GM18502 (cell line): Measurements from ENCODE around the gene MSMB.

Source experiments
- ATAC-seq: cut with Tn5 transposase; IDR thresholded peaks from one replicate; pipeline ENCODE4 v1.9.1; 2021; ENCODE audit warnings: mild to moderate bottlenecking; ENCODE audit not compliant: unreplicated experiment, poor library complexity

MSMB gene

DNA sequence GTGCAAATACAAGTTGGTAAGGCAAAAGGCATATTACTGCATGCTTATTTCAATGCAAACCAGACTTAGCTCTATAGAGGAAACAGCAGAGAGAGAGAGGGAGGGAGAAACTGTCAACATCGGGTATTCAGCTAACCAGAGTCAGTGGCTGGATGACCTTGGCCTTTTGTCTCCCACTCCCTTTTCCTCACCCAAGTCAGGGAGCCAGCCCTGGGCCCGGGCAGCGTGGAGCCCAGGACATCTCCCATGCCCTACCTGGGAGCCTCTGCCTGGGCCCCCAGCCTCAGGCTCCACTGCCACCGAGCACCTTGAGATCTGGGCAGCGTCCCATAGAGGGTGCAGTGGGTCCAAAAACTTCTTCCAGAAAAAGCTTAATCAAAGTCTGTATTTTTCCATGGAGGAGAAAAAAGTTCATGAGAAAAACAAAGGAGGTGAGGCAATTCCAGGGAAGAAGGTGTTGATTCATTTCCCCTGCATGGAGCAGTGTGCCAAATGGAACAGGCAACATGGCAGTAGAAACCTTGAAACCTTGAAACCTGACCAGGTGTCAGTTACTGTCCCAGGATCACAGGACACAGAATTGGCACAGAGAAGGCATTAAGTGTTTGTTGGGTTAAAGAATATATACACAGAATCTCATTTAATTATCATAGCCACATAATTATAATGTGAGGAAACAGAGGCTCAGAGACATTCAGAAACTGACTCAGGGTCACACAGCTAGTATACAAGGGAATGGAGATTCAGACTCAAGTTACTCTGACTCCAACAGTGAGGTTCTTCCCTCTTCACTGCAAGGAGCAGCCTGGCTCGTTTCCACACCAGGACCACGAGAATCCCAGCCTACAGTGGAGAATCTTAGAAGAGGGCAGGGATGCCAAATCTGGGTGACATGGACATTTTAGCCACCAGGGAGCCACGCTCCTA is 9.9 kb downstream of the MSMB start:
- no peak for ATAC-seq

- ATAC-seq = no peak
Measured at GRCh38 chr10:46033602-46034011, 12.5 kb downstream of the MSMB start.

- no peak for ATAC-seq
Measured at GRCh38 chr10:46031648-46032532, 14.2 kb downstream of the MSMB start.

DNA sequence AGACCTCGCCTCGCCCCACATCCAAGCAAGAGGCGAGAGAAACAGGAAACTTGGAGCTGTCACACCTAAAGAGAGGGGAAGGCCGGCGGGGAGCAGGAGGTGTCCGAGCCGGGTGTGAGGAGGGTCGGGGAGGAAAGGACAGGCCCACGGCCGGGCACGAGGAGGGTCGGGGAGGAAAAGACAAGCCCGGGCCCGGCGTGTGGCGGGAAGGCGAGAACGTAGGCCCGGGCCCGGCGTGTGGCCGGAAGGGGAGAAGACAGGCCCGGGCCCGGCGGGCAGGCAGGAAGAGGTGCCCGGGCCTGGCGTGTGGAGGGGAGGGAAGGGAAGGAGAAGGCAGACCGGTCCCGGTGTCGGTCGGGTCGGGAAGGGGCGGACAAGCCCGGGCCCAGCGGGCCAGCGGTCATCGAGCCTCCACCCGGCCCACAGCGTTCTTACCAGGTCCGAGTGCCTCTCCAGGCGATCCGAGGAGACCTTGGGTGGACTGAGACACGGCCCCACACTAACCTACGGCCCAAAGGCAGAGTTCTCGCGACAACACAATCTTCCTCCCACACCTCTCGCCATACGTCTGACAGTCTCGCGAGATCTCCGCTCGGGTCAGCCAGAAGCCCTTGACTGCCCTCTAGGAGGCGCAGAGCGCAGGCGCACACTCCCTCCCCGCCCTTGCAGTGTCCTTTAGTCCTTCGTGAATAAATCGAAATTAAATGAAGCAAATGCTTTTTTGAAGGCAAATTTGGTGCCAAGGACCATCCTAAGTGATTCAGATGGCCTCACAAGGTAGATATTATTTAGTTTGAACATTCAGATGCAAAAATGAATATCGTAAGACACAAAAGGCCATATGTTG is 15.8 kb downstream of the MSMB start, which contains the start of gene NCOA4:
Gene NCOA4 (minus strand): TSS at position 533 of the 847 bp plus-strand sequence. CDS start 13,943 bp downstream, outside the sequence.
- ATAC-seq = peak; percentile 98

DNA sequence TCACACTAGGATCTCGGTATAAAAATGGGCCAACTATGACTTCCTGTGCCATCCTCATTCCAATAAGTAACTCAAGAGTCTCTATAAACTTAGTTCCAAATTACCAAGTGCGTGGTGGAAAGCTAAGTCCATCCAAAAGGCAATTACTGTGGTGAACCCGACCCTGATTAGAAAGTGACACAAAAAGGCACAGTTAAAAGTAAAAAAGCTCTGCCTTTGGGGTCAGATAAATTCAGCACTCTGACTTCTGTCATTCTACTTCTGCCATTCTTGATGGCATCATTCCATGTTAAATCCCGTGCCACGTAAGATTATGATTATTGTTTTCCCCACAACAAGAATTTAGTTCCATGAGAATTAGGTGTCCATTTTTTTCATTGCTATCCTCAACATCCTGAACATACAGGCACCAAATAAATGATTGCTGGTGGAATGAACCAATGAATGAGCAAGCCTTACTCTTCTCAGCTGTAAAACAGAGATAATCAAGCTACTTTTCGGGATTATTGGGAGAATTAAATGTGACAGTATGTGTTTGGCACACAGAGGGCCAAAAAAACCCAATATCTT is 16.5 kb downstream of the MSMB start:
- ATAC-seq = no peak

- peak; percentile 40 for ATAC-seq
Measured at GRCh38 chr10:46028584-46029460, 17.2 kb downstream of the MSMB start.

DNA sequence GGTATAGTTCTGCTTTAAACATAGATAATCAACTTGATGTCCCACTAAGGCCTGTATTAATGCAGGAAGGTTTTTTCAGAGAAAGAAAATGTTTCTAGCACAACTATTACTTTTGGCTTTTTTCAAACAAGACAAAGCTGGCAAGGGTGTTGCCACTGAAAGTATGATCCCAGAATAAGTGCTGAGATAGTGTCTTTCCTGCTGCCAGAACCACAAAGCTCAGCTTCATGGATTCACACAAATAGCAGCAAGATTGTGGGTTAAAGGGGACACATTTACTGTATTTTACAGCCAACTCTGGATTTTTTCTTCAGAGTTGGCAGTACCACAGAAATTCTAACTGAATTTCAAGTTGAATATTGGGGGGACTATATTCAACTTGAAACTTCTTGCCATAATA is 20.0 kb downstream of the MSMB start:
- no peak for ATAC-seq

DNA sequence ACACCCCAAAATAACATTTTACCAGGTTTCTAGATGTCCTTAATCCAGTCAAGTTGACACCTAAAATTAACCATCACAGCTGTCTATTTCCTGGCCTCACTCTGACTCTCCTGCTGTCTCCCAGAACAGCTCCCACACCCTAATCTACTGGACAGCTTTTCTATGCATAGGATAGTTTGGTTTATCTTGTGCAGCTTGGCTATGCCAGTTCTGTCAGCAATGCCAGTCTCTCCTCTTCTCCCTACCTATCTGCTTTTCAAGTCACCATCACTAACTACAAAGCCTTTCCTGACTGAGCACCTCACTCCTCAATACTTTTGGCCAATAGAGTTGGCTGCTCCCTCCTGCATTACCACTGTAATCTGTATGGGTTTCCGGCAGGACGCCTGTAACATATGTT is 20.7 kb downstream of the MSMB start:
- no peak for ATAC-seq

DNA sequence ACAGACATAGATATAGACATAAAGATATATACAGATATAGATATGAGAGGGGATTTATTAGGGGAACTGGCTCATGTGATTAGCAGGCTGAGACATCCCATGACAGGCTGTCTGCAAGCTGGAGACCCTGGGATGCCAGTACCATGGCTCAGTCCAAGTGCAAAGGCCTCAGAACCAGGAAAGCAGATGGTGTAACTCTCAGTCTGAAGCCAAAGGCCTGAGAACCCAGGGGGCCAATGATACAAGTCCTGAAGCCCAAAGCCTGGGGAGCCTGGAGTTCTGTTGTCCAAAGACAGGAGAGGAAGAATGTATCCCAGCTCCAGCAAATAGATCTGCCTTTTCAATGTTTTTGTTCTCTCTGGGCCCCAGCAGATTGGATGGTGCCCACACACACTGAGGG is 21.1 kb downstream of the MSMB start:
- ATAC-seq = no peak

DNA sequence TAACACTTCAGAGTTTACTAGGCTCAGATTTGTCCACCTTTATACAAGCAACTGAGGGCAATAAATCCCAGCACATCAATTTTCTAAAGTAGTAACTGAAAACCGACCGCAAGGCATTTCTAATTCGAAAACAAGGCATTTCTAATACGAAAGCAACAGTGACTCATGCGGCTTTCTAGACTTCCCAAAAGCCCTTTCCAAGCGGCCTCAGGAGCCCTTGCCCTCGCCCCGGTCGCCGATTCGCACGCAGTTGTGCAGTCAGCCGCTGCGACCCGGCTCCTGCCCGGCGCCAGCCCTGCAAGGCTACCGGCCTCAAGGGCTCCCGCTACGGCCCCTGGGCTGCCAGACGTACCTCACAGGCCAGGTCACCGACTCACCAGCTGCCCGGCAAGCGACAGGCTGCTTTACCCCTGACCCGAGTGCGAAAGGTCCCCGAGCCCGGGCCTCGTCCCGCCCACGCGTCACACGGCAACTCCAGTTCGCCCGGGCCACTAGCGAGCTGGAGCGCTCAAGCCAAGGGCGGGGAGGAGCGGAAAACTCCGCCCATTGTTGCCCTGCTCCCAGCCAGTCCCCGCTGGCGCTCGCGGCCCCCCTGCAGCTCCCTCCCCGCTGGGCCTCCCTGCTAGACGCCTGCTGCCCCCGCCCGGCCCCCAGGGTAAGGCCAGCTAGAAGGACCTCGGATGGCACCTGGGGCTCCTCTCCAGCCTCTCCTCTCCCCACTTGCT is 22.9 kb downstream of the MSMB start:
- peak; percentile 90 for ATAC-seq

GRCh38 chr10:46020344-46020657 is 25.8 kb downstream of the MSMB start:
- no peak for ATAC-seq

GRCh38 chr10:46019569-46020343 is 26.3 kb downstream of the MSMB start:
- ATAC-seq = no peak

DNA sequence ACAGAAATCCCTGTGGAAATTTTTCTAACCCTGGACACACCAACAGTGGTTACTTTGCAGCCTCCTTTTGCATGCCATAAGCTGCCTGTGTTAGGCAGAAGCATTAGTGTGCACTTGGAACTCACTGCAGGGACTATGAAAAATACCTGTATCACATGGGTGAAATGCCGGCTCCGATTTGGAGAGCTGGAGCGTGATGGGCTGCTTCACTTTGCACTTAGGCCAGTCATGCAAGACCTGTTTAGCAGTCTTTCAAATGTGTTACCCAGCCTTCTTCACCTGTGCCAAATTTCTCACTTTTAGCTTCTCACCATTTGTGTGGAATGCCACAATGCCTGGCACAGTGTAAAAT is 26.9 kb downstream of the MSMB start:
- ATAC-seq = no peak

DNA sequence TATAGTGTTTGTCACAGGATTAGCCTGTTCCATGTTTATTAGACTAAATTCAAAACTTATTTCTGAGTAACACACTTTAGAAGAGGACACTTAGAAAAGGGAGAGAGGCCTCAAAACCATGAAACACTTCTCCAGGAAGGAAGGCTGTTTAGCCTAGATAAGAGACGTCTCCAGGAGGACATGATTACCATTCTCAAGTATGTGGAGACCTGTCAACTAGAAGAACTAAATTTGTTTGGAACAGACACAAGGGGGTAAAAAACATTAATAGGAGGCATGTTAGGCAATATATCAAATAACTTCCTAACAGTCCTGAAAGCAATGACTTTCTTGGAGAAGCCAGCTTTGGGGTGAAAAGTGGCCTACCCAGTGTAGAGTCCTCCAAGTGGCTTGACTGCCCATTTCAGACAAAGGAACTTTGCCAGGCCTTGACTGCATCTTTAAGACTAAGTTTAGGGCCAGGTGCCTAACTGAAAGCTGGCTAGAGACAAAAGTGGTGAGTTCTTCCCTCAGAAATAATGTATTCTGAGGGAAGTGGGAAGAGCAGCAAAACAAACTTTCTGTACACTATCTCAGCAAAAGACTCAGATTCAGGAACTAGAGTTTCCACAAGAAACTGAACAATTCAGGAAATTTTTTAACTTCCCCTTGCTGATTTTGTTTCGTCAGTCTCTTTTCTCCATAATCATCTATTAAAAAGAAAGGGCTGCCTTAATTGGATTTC is 27.5 kb downstream of the MSMB start:
- ATAC-seq = no peak

- no peak for ATAC-seq
Measured at GRCh38 chr10:46017733-46018132, 28.3 kb downstream of the MSMB start.

DNA sequence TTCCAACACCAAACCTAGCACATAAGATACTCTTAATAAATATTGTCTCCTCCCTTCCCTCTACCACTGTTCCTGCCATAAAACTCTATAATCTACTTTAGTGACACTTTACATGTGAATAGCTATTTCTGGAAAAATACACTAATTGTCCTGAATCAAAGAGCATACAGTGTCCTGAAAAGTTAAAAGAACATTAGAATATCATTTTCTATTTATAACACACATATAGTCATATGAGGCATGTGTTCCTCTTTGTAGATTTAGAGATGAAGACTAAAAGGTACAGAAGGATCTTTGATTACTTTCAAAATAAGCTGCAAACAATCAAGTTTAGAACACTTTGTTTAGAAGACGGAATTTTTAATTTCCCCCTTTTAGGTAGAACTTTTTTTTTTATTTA is 29.3 kb downstream of the MSMB start:
- no peak for ATAC-seq

DNA sequence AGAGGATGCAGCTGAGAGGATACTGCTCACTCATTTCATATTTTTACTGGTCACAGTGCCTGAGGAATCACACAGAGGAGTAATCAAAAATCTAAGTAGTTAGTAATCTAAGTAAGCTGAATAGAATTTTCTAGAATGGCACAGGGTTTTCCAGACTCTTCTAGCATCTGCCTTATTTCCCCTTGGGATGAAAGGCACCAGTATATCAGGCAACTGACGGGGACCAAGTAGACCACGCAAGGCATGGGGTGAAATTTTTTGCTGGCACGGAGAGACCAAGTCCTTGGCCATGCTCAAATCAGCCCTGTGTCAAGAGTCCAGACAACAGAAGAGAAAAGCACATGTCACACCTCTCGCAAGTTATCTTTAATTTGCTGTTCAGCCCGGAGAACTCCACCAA is 29.9 kb downstream of the MSMB start:
- ATAC-seq = no peak
